BJ (cell line): ENCODE data around the gene FUZ. TPM values are rescaled to one million over a fixed set of nuclear protein-coding genes. Genes with fewer than 3 reads are reported as not detected.
A peak's percentile ranks its signal among the peaks of the same experiment; 100 is the strongest.

Experiments used
- CTCF ChIA-PET: fragments of 350-600 bp; formaldehyde crosslinking; extraction: SDS; loops from one replicate; lab custom pipeline; 2021; ENCODE audit warnings: antibody characterized with exemption, inconsistent platforms; lab: Yijun Ruan, JAX
- POLR2A ChIA-PET: fragments of 300-600 bp; sonication (Branson Sonifier 250); formaldehyde crosslinking; extraction: SDS; loops from one replicate; lab custom pipeline; 2021; ENCODE audit warnings: antibody characterized with exemption; lab: Charles Lee
- DNase-seq: peaks from one replicate; pipeline ENCODE4 v3.0.0-alpha.2; 2011; ENCODE audit warnings: low read depth
- H3K27me3 ChIP-seq: 2 replicates; pipeline ENCODE4 v1.6.0; 2011; ENCODE audit warnings: low read length; ENCODE audit not compliant: control insufficient read depth, insufficient read depth
- H3K36me3 ChIP-seq: 2 replicates; pipeline ENCODE4 v1.5.1; 2011; ENCODE audit warnings: low read length; ENCODE audit not compliant: control insufficient read depth, insufficient read depth
- H3K4me3 ChIP-seq: 2 replicates; pipeline ENCODE4 v1.5.1; 2011; ENCODE audit warnings: low read depth, mild to moderate bottlenecking, control low read depth, low read length
- polyA minus RNA-seq: library from RNA; depleted of rRNA, polyadenylated mRNA; stranded (reverse); fragments of >200 nt; gene quantifications from 2 replicates; pipeline ENCODE4 v1.2.3, GENCODE V29; 2011; rRNA and poly(A)+ RNA removed
- polyA plus RNA-seq: library from polyadenylated mRNA; depleted of rRNA; stranded (reverse); fragments of >200 nt; gene quantifications from 2 replicates; pipeline ENCODE4 v1.2.3, GENCODE V29; 2011; rRNA removed
- TF ChIP-seq, protein P1 (sequence below): IDR thresholded peaks from 2 replicates; pipeline ENCODE4 v1.5.1; 2011; ENCODE audit warnings: low read depth, mild to moderate bottlenecking, control low read depth, inconsistent platforms, low read length, moderate library complexity; ENCODE audit not compliant: insufficient read depth

Gene FUZ
- polyA plus RNA-seq (8.3 and 14.3 TPM in 2 replicates), polyA minus RNA-seq (4.6 and 6.4 TPM in 2 replicates)

DNA sequence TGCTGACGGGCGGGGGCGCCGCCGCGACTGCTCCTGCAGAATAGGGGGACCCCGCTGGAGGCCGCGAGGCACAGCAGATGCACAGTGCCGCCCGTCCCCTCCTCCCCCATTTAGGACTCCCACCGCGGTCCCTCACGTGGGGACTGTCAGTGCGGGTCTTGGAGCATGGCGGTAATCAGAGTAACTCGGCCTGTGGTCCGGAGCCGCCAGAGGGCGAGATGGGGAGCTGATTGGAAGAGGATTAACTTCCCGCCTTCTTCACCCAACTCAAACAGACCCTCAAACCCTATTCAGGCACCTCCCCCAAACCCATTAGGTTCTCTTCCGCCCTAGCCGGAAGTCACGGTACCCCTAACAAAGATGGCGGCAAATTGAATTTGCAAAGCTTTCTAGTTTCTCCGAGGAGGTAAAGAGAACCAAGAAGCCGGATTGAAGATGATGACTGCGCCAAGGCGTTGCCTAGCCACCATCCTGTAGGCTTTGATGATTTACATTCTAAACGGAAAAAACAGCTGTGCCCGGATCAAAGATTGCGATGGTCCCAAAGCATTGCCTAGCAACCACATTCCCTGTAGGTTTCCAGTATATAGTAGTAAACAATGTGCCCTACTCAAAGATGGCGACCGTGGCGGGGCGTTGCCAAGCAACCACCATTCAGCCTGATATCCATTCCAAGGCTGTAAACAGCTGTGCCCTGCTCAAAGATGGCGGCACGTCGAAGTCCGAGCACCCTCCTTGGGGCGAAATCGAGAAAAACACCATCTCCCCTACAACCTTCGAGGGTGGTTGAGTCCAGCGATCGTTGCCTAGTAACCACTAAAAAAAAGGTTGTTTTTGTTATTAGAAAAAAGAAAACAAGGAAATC is at the start of gene FUZ:
TSS of gene FUZ (minus strand) at position 296 of the 865 bp plus-strand sequence. CDS start at position 110, 186 bp downstream.
- peak; percentile 94 for DNase-seq
- H3K36me3 ChIP-seq: no peaks in the 10 kb centered on the region
- TF ChIP-seq, protein P1, sequence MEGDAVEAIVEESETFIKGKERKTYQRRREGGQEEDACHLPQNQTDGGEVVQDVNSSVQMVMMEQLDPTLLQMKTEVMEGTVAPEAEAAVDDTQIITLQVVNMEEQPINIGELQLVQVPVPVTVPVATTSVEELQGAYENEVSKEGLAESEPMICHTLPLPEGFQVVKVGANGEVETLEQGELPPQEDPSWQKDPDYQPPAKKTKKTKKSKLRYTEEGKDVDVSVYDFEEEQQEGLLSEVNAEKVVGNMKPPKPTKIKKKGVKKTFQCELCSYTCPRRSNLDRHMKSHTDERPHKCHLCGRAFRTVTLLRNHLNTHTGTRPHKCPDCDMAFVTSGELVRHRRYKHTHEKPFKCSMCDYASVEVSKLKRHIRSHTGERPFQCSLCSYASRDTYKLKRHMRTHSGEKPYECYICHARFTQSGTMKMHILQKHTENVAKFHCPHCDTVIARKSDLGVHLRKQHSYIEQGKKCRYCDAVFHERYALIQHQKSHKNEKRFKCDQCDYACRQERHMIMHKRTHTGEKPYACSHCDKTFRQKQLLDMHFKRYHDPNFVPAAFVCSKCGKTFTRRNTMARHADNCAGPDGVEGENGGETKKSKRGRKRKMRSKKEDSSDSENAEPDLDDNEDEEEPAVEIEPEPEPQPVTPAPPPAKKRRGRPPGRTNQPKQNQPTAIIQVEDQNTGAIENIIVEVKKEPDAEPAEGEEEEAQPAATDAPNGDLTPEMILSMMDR: peak; percentile 40; the same call in 1 of the 2 replicates
- CTCF ChIA-PET: interaction anchor here (0.6 to 2.2 kb wide), 5 partner anchors 50 to 132 kb away, joined by 3 to 9 read pairs (median 3); no protein-coding TSS in a partner anchor
- H3K27me3 ChIP-seq: no peaks in the 10 kb centered on the region
- POLR2A ChIA-PET: interaction anchor here (0.7 kb wide), 1 partner anchor 64 kb away, joined by 3 read pairs; the partner anchor contains the start of genes AKT1S1 and TBC1D17
- peak within 1 kb of the TSS; percentile 65 for H3K4me3 ChIP-seq

DNA sequence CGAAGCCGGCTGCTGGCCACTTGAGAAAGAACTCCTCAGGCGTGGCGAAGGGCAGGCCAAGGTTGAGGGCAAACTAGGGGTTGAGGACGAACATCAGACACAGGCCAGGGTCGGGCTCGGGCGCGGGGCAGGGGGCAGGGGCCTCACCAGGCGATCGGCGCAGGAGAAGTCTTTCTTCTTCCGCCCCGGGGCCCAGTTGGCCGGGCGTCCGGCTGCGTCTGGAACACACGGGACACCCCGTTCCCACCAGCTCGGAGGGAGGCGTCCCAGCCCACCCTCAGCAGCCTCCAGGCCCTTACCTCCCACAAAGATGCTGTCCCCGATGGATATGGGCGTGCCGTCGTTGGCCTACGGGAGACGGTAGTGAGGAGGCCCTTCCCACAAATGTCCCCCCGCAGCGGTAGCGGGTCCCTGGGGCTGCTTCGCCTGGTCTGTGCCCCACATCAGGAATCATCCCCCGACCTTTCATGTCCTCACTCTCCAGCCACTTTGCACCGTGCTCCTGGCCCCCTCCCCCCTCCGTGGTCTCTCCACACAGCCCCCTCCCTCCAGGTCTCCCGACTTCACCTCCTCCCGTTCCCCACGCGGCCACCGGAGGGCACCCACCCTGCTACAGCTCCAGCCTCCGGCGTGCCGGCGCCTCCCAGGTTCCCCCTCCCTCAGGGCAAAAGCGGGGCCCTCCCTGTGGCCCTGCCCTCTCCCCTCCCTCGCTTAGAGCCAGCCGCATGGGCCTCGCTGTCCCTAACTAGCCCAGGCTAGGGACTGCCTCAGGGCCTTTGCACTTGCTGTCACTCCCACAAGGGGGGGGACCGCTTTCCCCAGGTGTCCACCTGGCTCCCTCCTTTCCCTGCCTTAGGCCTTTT is 49.5 kb upstream of the FUZ start:
- CTCF ChIA-PET: interaction anchor here (0.6 to 1.1 kb wide), 4 partner anchors 9 to 145 kb away, joined by 3 read pairs; no protein-coding TSS in a partner anchor
- TF ChIP-seq, protein P1: peak; percentile 39
- Histone ChIP-seq H3K4me3 (no peak overlapping the region), H3K36me3 (peaks cover 40% of the 10 kb centered on the region), H3K27me3 (no peaks in the 10 kb centered on the region)
- DNase-seq: no peak
- POLR2A ChIA-PET: no interaction called here

DNA sequence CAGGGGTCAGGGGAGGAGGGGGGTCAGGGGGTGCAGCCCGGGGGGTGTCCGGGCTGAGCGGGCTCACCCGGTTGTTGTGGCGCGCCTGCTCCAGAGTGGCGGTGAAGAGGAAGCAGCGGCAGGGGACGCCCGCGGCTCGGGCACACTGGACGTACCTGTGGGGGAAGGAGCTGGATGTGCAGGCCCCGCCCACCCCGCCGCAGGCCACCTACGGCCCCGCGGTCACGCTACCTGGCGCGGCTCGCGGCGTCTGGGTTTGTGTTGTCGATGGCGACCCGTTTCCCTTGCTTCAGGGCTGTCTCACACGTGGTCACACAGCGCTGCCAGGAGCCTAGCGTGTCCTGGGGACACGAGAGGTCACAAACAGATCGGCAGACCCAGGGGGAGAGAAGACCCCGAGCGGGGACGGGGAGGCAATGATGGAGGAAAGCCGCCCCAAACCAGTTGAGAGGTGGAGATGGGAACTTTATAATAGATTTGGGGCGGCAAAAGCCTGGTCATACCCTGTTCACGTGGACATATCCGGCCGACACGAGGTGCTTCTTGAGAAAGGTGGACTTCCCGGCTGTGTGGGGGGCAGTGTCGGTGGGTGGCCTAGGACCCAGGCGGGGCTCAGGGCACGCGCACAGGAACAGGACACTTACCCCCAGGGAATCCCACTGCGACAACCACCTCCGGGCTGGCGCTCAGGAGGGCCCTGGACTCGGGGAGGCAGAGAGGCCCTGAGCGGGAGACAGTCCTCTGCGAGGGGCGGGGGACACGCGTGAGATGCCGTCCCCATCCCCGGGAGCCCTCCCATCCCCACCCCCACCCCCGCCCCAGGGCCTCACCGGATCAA is 48.7 kb upstream of the FUZ start:
- ChIA-PET CTCF (interaction anchor here (0.8 to 1.0 kb wide), 2 partner anchors 8 to 28 kb away, joined by 3 read pairs; no protein-coding TSS in a partner anchor), POLR2A (no interaction called here)
- Histone ChIP-seq H3K36me3 (peaks cover 47% of the 10 kb centered on the region), H3K27me3 (no peaks in the 10 kb centered on the region), H3K4me3 (no peak overlapping the region)
- TF ChIP-seq, protein P1: no peak
- DNase-seq: no peak

- H3K36me3 ChIP-seq: peaks cover 51% of the 10 kb centered on the region
- TF ChIP-seq, protein P1: no peak
- DNase-seq: no peak
- no peak overlapping the region for H3K4me3 ChIP-seq
- H3K27me3 ChIP-seq: no peaks in the 10 kb centered on the region
- POLR2A ChIA-PET: no interaction called here
- CTCF ChIA-PET: no interaction called here
These were observed 48.0 kb upstream of the FUZ start for GRCh38 chr19:49861107-49861506.
